ENCODE measurements around the gene SLC16A13. TPM values are rescaled to one million over a fixed set of nuclear protein-coding genes. Genes with fewer than 3 reads are reported as not detected.

Gene SLC16A13
- total and polyA plus RNA-seq, 2 donors (not counting 3 experiments of a cell fraction or from before 2014, with no cell fraction given): 16.8 to 24.7 TPM

- FAIRE-seq (no peak), DNase-seq (ENCODE audit: low read depth, low spot score) (no peak)
- Histone ChIP-seq H3K36me3 (ENCODE audit: control insufficient read depth in 2 of 2, extremely low read depth in 1 of 2, insufficient read depth in 2 of 2, low read length in 2 of 2) (no peaks in the 10 kb centered on the region), H3K27me3 (ENCODE audit: control insufficient read depth in 2 of 2, insufficient read depth in 2 of 2, low read length in 2 of 2) (peaks cover 0 to 1% of the 10 kb centered on the region in 2 experiments), H3K79me2 (ENCODE audit: control insufficient read depth, insufficient read depth, low read length) (no peaks in the 10 kb centered on the region), H3K9ac (replicated peaks; ENCODE audit: extremely low read depth, insufficient read depth, low read length) (no peak overlapping the region), H3K9me3 (replicated peaks; ENCODE audit: control insufficient read depth, insufficient read depth, low read length) (no peaks in the 10 kb centered on the region), H3K4me2 (ENCODE audit: insufficient read depth, low read length) (no peak overlapping the region), H2AFZ (ENCODE audit: low read depth, low read length) (no peak overlapping the region), H3K4me3 (replicated peaks in 1 of 3; ENCODE audit: insufficient read depth in 1 of 3, low read depth in 1 of 3, low read length in 3 of 3) (no peak overlapping the region), H3K4me1 (ENCODE audit: control insufficient read depth, extremely low read depth, insufficient read depth, low read length) (no peaks in the 10 kb centered on the region), H4K20me1 (replicated peaks; ENCODE audit: control insufficient read depth, extremely low read depth, insufficient read depth, low read length) (no peaks in the 10 kb centered on the region), H3K9me1 (replicated peaks; ENCODE audit: control insufficient read depth, extremely low read depth, insufficient read depth, low read length) (no peaks in the 10 kb centered on the region), H3K27ac (ENCODE audit: insufficient read depth, low read depth, low read length) (no peak overlapping the region)
- POLR2A ChIA-PET: no interaction called here
- intact Hi-C loops (cut with micrococcal nuclease): no loop called here
- CTCF ChIA-PET: interaction anchor here (0.9 to 2.0 kb wide), 4 partner anchors 23 to 164 kb away, joined by 3 to 6 read pairs (median 3); no protein-coding TSS in a partner anchor
- no TSS peak for BruUV-seq (replicated peaks)
- dilution Hi-C loops (cut with MboI; ENCODE audit: extremely low pct_ligation_motif_present, low sequenced_read_pairs): no loop called here
- TF ChIP-seq POLR2AphosphoS5 (IDR thresholded peaks at IDR 0.05; ENCODE audit: insufficient read depth, low read depth, low read length): no peak
Observed at GRCh38 chr17:7074931-7075330, 39.1 kb downstream of the SLC16A13 start.

- Histone ChIP-seq H2AFZ (ENCODE audit: low read depth, low read length) (no peak overlapping the region), H3K4me2 (ENCODE audit: insufficient read depth, low read length) (no peak overlapping the region), H3K9me1 (replicated peaks; ENCODE audit: control insufficient read depth, extremely low read depth, insufficient read depth, low read length) (no peaks in the 10 kb centered on the region), H4K20me1 (replicated peaks; ENCODE audit: control insufficient read depth, extremely low read depth, insufficient read depth, low read length) (no peaks in the 10 kb centered on the region), H3K9ac (replicated peaks; ENCODE audit: extremely low read depth, insufficient read depth, low read length) (no peak overlapping the region), H3K9me3 (replicated peaks; ENCODE audit: control insufficient read depth, insufficient read depth, low read length) (no peaks in the 10 kb centered on the region), H3K27me3 (ENCODE audit: control insufficient read depth in 2 of 2, insufficient read depth in 2 of 2, low read length in 2 of 2) (no peaks in the 10 kb centered on the region), H3K79me2 (ENCODE audit: control insufficient read depth, insufficient read depth, low read length) (no peaks in the 10 kb centered on the region), H3K4me3 (replicated peaks in 1 of 3; ENCODE audit: insufficient read depth in 1 of 3, low read depth in 1 of 3, low read length in 3 of 3) (no peak overlapping the region), H3K36me3 (ENCODE audit: control insufficient read depth in 2 of 2, extremely low read depth in 1 of 2, insufficient read depth in 2 of 2, low read length in 2 of 2) (no peaks in the 10 kb centered on the region), H3K27ac (ENCODE audit: insufficient read depth, low read depth, low read length) (no peak overlapping the region), H3K4me1 (ENCODE audit: control insufficient read depth, extremely low read depth, insufficient read depth, low read length) (no peaks in the 10 kb centered on the region)
- dilution Hi-C loops (cut with MboI; ENCODE audit: extremely low pct_ligation_motif_present, low sequenced_read_pairs) (no loop called here), intact Hi-C loops (cut with micrococcal nuclease) (no loop called here)
- FAIRE-seq: no peak
- TF ChIP-seq MYC (IDR thresholded peaks at IDR 0.05; ENCODE audit: low read depth, low read length): no peak
- POLR2A ChIA-PET: no interaction called here
- no peak for DNase-seq (ENCODE audit: low read depth, low spot score)
- CTCF ChIA-PET: interaction anchor here (1.1 kb wide), 2 partner anchors 9 to 11 kb away, joined by 3 read pairs; no protein-coding TSS in a partner anchor
- BruUV-seq (replicated peaks): no TSS peak
Observed at GRCh38 chr17:7077911-7078546, 42.2 kb downstream of the SLC16A13 start.
